HepG2 (cell line): ENCODE data around the gene GPC3. TPM values are rescaled to one million over a fixed set of nuclear protein-coding genes. Genes with fewer than 3 reads are reported as not detected.

Source experiments
- ATAC-seq: fragments of 200-7000 bp; cut with Tn5 transposase; 3 replicates; pipeline ENCODE4 v1.9.1; 2020; ENCODE audit warnings: mild to moderate bottlenecking, moderate library complexity
- BruUV-seq: library from RNA; stranded (reverse); fragments of 400-500 nt; replicated peaks from 2 replicates; lab custom pipeline; 2021; lab: Mats Ljungman, UMichigan
- CTCF ChIA-PET: fragments of 300-600 bp; formaldehyde crosslinking; extraction: SDS; loops from one replicate; lab custom pipeline; 2021; ENCODE audit warnings: low total read pairs, inconsistent platforms, low intra/inter-chr PET ratio; lab: Yijun Ruan, JAX
- POLR2A ChIA-PET: fragments of 350-600 bp; sonication (Branson Sonifier 250); formaldehyde crosslinking; loops from one replicate; lab custom pipeline; 2020; ENCODE audit warnings: antibody characterized with exemption, inconsistent platforms; lab: Yijun Ruan, JAX
- DNase-seq: peaks from one replicate; pipeline ENCODE4 v3.0.0-alpha.2; 2015; ENCODE audit warnings: low spot score
- FAIRE-seq: peaks from 3 replicates; lab custom pipeline; 2011; peaks lifted over from hg19 to GRCh38; lab: Jason Lieb, UNC
- H2AFZ ChIP-seq: one replicate; pipeline ENCODE4 v1.6.1; 2011; ENCODE audit warnings: low read length, inconsistent platforms
- H3K27ac ChIP-seq: fragments of 300-600 bp; 3 replicates; pipeline ENCODE4 v1.8.0; 2011; ENCODE audit warnings: mixed run types, mild to moderate bottlenecking, mixed read lengths, low read length, inconsistent platforms; ENCODE audit not compliant: insufficient read depth; ENCODE audit errors: extremely low read length
- H3K27me3 ChIP-seq, 2 experiments: fragments of 200-600 bp in 1 of 2; 2 replicates in 1 of 2; 3 replicates in 1 of 2; pipeline versions ENCODE4 v1.6.0 to v1.8.0; 2011; ENCODE audit warnings: low read length in 2 of 2, mild to moderate bottlenecking in 2 of 2, moderate library complexity in 2 of 2, inconsistent platforms in 1 of 2; ENCODE audit not compliant: insufficient read depth in 2 of 2, control insufficient read depth in 1 of 2
- H3K36me3 ChIP-seq, 2 experiments: fragments of 200-600 bp in 1 of 2; replicated peaks in 1 of 2; 2 replicates in 1 of 2; 3 replicates in 1 of 2; pipeline versions ENCODE4 v1.5.1 to v1.8.0; 2011; ENCODE audit warnings: low read length in 2 of 2, inconsistent platforms in 1 of 2; ENCODE audit not compliant: insufficient read depth in 2 of 2, control insufficient read depth in 1 of 2
- H3K4me1 ChIP-seq: 2 replicates; pipeline ENCODE4 v1.5.1; 2012; ENCODE audit warnings: low read length, inconsistent platforms; ENCODE audit not compliant: insufficient read depth
- H3K4me2 ChIP-seq: 2 replicates; pipeline ENCODE4 v1.6.0; 2011; ENCODE audit warnings: low read depth, low read length, inconsistent platforms
- H3K4me3 ChIP-seq, 3 experiments: fragments of 200-600 bp in 1 of 3; sonication (generic), shearing (Covaris generic) in 1 of 3; replicated peaks in 1 of 3; 2 replicates each; pipeline ENCODE4 v1.5.1; 2011 to 2016; ENCODE audit warnings: low read length in 3 of 3, inconsistent platforms in 2 of 3, low read depth in 2 of 3, mild to moderate bottlenecking in 2 of 3, control low read depth in 1 of 3, mixed read lengths in 1 of 3; ENCODE audit not compliant: insufficient read depth in 1 of 3
- H3K79me2 ChIP-seq: one replicate; pipeline ENCODE4 v1.6.1; 2011; ENCODE audit warnings: low read length, inconsistent platforms; ENCODE audit not compliant: insufficient read depth
- H3K9ac ChIP-seq: 2 replicates; pipeline ENCODE4 v1.6.0; 2011; ENCODE audit warnings: mild to moderate bottlenecking, low read depth, low read length, inconsistent platforms; ENCODE audit not compliant: insufficient read depth
- H3K9me3 ChIP-seq: 2 replicates; pipeline ENCODE4 v1.5.1; 2012; ENCODE audit warnings: mild to moderate bottlenecking, low read length
- H4K20me1 ChIP-seq: 2 replicates; pipeline ENCODE4 v1.6.0; 2011; ENCODE audit warnings: inconsistent platforms, mild to moderate bottlenecking, low read length, moderate library complexity; ENCODE audit not compliant: insufficient read depth
- BRD4 ChIP-seq: sonication (generic); formaldehyde crosslinking; IDR thresholded peaks from 2 replicates; pipeline ENCODE4 v1.4.0; 2020; ENCODE audit warnings: missing genetic modification reagents
- FOXP4 ChIP-seq: sonication (generic); formaldehyde crosslinking; IDR thresholded peaks from 2 replicates; pipeline ENCODE4 v1.4.0; 2020; ENCODE audit warnings: missing genetic modification reagents
- HOXA3 ChIP-seq: sonication (generic); formaldehyde crosslinking; IDR thresholded peaks from 2 replicates; pipeline ENCODE4 v1.5.0; 2020; ENCODE audit warnings: missing genetic modification reagents
- KDM1A ChIP-seq: IDR thresholded peaks from 2 replicates; pipeline ENCODE4 v1.6.1; 2016; ENCODE audit warnings: missing compliant biosample characterization
- SALL1 ChIP-seq: sonication (generic); formaldehyde crosslinking; IDR thresholded peaks from 2 replicates; pipeline ENCODE4 v1.8.0; 2022; ENCODE audit warnings: mild to moderate bottlenecking, missing genetic modification reagents
- SP4 ChIP-seq: sonication (generic); formaldehyde crosslinking; IDR thresholded peaks from 2 replicates; pipeline ENCODE4 v1.8.1; 2023; ENCODE audit warnings: mild to moderate bottlenecking, missing genetic modification reagents
- SP5 ChIP-seq: IDR thresholded peaks from 2 replicates; pipeline ENCODE4 v1.6.1; 2016; ENCODE audit warnings: low read depth, borderline replicate concordance
- TFE3 ChIP-seq: IDR thresholded peaks from 2 replicates; pipeline ENCODE4 v1.6.1; 2016
- TMF1 ChIP-seq: sonication (generic); formaldehyde crosslinking; IDR thresholded peaks from 2 replicates; pipeline ENCODE4 v1.8.1; 2022; ENCODE audit warnings: low read depth, missing genetic modification reagents
- ZEB1 ChIP-seq: IDR thresholded peaks from 2 replicates; pipeline ENCODE4 v1.6.1; 2012; ENCODE audit warnings: mild to moderate bottlenecking, low read depth, inconsistent platforms; ENCODE audit not compliant: insufficient replicate concordance
- ZNF574 ChIP-seq: sonication (generic); formaldehyde crosslinking; IDR thresholded peaks from 2 replicates; pipeline ENCODE4 v1.4.0; 2020; ENCODE audit warnings: missing genetic modification reagents
- WGBS: methylation state at CpG from one replicate; pipeline ENCODE4 v1.1.6; 2017; ENCODE audit warnings: low lambda C conversion rate; 5-methylcytosine and 5-hydroxymethylcytosine counted together
- in situ Hi-C: cut with HindIII; loops from 2 replicates; pipeline ENCODE4 v1.10.0; 2017; ENCODE audit warnings: low pct_unique_long_range_greater_than_20kb; ENCODE audit not compliant: extremely low pct_ligation_motif_present
- intact Hi-C: fragments of 100-400 bp; cut with micrococcal nuclease; formaldehyde crosslinking; loops from one replicate; pipeline ENCODE4 v1.10.0; 2022; ENCODE audit not compliant: unreplicated experiment
- polyA plus RNA-seq, 8 experiments: library from polyadenylated mRNA; depleted of rRNA in 3 of 8; stranded (reverse) in 7 of 8; unstranded in 1 of 8; fragments of >200 nt; fragmentation: Illumina TruSeq in 4 of 8; extraction: Trizol in 4 of 8; gene quantifications; 2 replicates each; pipeline versions ENCODE4 v1.2.1 to v1.2.3, GENCODE V29; 2011 to 2016; ENCODE audit warnings: low read depth in 4 of 8, missing spikeins in 1 of 8, mixed read lengths in 1 of 8; ENCODE audit not compliant: insufficient read depth in 1 of 8
- total RNA-seq, 5 experiments: library from RNA; depleted of rRNA; stranded (reverse); fragments of >200 nt; fragmentation: Illumina TruSeq; extraction: Trizol; gene quantifications; 2 replicates each; pipeline ENCODE4 v1.2.3, GENCODE V29; 2016; ENCODE audit warnings: low read depth in 1 of 5

Gene GPC3
- total and polyA plus RNA-seq, 2 of the 13 experiments (the other 11 are each of a cell fraction or from before 2014, with no cell fraction given): 1,799 to 3,263 TPM

GRCh38 chrX:133989993-133990392, 4.6 kb upstream of the GPC3 start:
- Histone ChIP-seq H3K27me3 (no peaks in the 10 kb centered on the region; a peak in 1 of 5 replicates), H3K4me3 (peak overlapping the region in 1 of 3 experiments; percentile 16; a peak in 1 of 6 replicates), H3K4me1 (peaks cover 72% of the 10 kb centered on the region), H3K9ac (peak overlapping the region; percentile 31), H3K9me3 (no peaks in the 10 kb centered on the region), H3K36me3 (no peaks in the 10 kb centered on the region), H4K20me1 (no peaks in the 10 kb centered on the region), H3K79me2 (peaks cover 39% of the 10 kb centered on the region), H2AFZ (no peak overlapping the region), H3K27ac (peak overlapping the region; percentile 94), H3K4me2 (peak overlapping the region; percentile 63)
- TF ChIP-seq HOXA3 (CRISPR knock-in tag): 0 out of 2 replicates have a peak, but pooled peaks have one; percentile 5
- TF ChIP-seq TFE3: 0 out of 2 replicates have a peak, but pooled peaks have one; percentile 4
- TF ChIP-seq ZNF574 (CRISPR knock-in tag): no peak
- peak; percentile 18; the same call in 1 of the 2 replicates for TF ChIP-seq SALL1 (CRISPR knock-in tag)
- no peak for TF ChIP-seq KDM1A (CRISPR knock-in tag)
- TF ChIP-seq SP5 (CRISPR knock-in tag): 0 out of 2 replicates have a peak, but pooled peaks have one; percentile 20
- no peak for TF ChIP-seq SP4 (CRISPR knock-in tag)
- peak; percentile 18; the same call in 1 of the 2 replicates for TF ChIP-seq FOXP4 (CRISPR knock-in tag)
- peak; percentile 12 for TF ChIP-seq ZEB1
- no peak for TF ChIP-seq TMF1 (CRISPR knock-in tag)
- 0 out of 2 replicates have a peak, but pooled peaks have one; percentile 8 for TF ChIP-seq BRD4 (CRISPR knock-in tag)
- FAIRE-seq (no peak), ATAC-seq (no peak; the same call in 2 of the 3 replicates), DNase-seq (peak; percentile 58)
- 71% methylated on average over 1 of the region's 1 CpG for WGBS
- intact Hi-C loops: no loop called here
- in situ Hi-C loops: no loop called here
- ChIA-PET CTCF (no interaction called here), POLR2A (interaction anchor here (1.1 to 11.4 kb wide), 4 partner anchors 9 to 31 kb away, joined by 3 to 216 read pairs (median 4); no protein-coding TSS in a partner anchor)
- no TSS peak for BruUV-seq
